Esophagus muscularis mucosa (tissue), 4 donors: ENCODE data around the gene FSD2.

Experiments
- CTCF ChIP-seq, 3 experiments: fragments of 200-600 bp in 2 of 3; fragments of 450-650 bp in 1 of 3; sonication (generic) in 2 of 3; IDR thresholded peaks; one replicate each; pipeline ENCODE4 v1.5.1; 2017 to 2019; ENCODE audit warnings: antibody characterized with exemption in 3 of 3, mild to moderate bottlenecking in 2 of 3, moderate library complexity in 1 of 3
- EP300 ChIP-seq: sonication (generic); formaldehyde crosslinking; IDR thresholded peaks from one replicate; pipeline ENCODE4 v1.6.1; 2017; ENCODE audit warnings: antibody characterized with exemption
- POLR2A ChIP-seq: fragments of 450-650 bp; IDR thresholded peaks from one replicate; pipeline ENCODE4 v1.6.1; 2017; ENCODE audit warnings: antibody characterized with exemption, moderate library complexity, mild to moderate bottlenecking, low read depth
- POLR2AphosphoS5 ChIP-seq, 2 donors: sonication (generic); formaldehyde crosslinking; IDR thresholded peaks; one replicate each; pipeline ENCODE4 v1.6.1; 2017; ENCODE audit warnings: antibody characterized with exemption in 2 of 2

- no peak for TF ChIP-seq CTCF (IDR thresholded peaks at IDR 0.05)
- no peak for TF ChIP-seq POLR2AphosphoS5 (IDR thresholded peaks at IDR 0.05)
- no peak for TF ChIP-seq POLR2A
- no peak for TF ChIP-seq EP300
Observed at GRCh38 chr15:82764117-82764490, 41.8 kb downstream of the FSD2 start.
